SU-DHL-6 (cell line): ENCODE data around the gene VSTM1.

Experiments used
- H2AFZ ChIP-seq: fragments of 200-600 bp; sonication (generic); 2 replicates; pipeline ENCODE4 v1.6.1; 2014; ENCODE audit warnings: low read depth, mild to moderate bottlenecking, moderate library complexity, mixed read lengths, antibody characterized with exemption, low read length; ENCODE audit not compliant: severe bottlenecking
- H3F3A ChIP-seq: fragments of 200-600 bp; shearing (Covaris generic); 2 replicates; pipeline ENCODE4 v1.6.0; 2016; ENCODE audit warnings: antibody characterized with exemption, mild to moderate bottlenecking; ENCODE audit not compliant: insufficient read depth
- H3K27ac ChIP-seq: fragments of 200-600 bp; sonication (generic); 2 replicates; pipeline ENCODE4 v1.5.1; 2016; ENCODE audit warnings: low read depth, mild to moderate bottlenecking, low read length, moderate library complexity, mixed read lengths
- H3K27me3 ChIP-seq: fragments of 200-600 bp; sonication (generic), shearing (Covaris generic); 2 replicates; pipeline ENCODE4 v1.6.0; 2014; ENCODE audit warnings: mild to moderate bottlenecking, low read length
- H3K36me3 ChIP-seq: fragments of 200-600 bp; sonication (generic); 2 replicates; pipeline ENCODE4 v1.6.1; 2014; ENCODE audit warnings: mild to moderate bottlenecking, low read length, mixed read lengths
- H3K4me2 ChIP-seq: fragments of 300-600, 200-600 bp; shearing (Covaris generic), sonication (generic); 2 replicates; pipeline ENCODE4 v1.6.0; 2014; ENCODE audit warnings: low read length, low read depth, mild to moderate bottlenecking; ENCODE audit not compliant: poor library complexity, severe bottlenecking
- H3K4me3 ChIP-seq: fragments of 200-600 bp; sonication (generic); 2 replicates; pipeline ENCODE4 v1.5.1; 2014; ENCODE audit warnings: antibody characterized with exemption, low read length, mild to moderate bottlenecking, mixed read lengths; ENCODE audit not compliant: insufficient read depth, poor library complexity, severe bottlenecking
- H3K79me2 ChIP-seq: fragments of 200-600 bp; sonication (generic); 2 replicates; pipeline ENCODE4 v1.6.1; 2014; ENCODE audit warnings: mild to moderate bottlenecking, low read length, moderate library complexity; ENCODE audit not compliant: insufficient read depth
- H3K9ac ChIP-seq: fragments of 200-600 bp; sonication (generic); 2 replicates; pipeline ENCODE4 v1.7.0; 2014; ENCODE audit warnings: mild to moderate bottlenecking, low read length
- H3K9me2 ChIP-seq: fragments of 200-600 bp; sonication (generic); replicated peaks from 2 replicates; pipeline ENCODE4 v1.6.1; 2014; ENCODE audit warnings: low read length; ENCODE audit not compliant: insufficient read depth
- H3K9me3 ChIP-seq: fragments of 200-600 bp; sonication (generic); 2 replicates; pipeline ENCODE4 v1.6.1; 2014; ENCODE audit warnings: low read length, mixed read lengths; ENCODE audit not compliant: insufficient read depth
- H4K20me1 ChIP-seq: fragments of 200-600 bp; sonication (generic); 2 replicates; pipeline ENCODE4 v1.6.1; 2014; ENCODE audit warnings: low read depth, mild to moderate bottlenecking, antibody characterized with exemption, low read length, moderate library complexity, mixed read lengths
- CTCF ChIP-seq: fragments of 200-600 bp; sonication (generic); IDR thresholded peaks from one replicate; pipeline ENCODE4 v1.5.1; 2017; ENCODE audit warnings: antibody characterized with exemption, mild to moderate bottlenecking, low read length, moderate library complexity; ENCODE audit not compliant: insufficient read depth, poor library complexity, severe bottlenecking
- EZH2phosphoT487 ChIP-seq: fragments of 200-600 bp; sonication (generic), shearing (Covaris generic); conservative IDR thresholded peaks from 2 replicates; pipeline ENCODE4 v1.6.1; 2018; ENCODE audit warnings: mild to moderate bottlenecking, antibody characterized with exemption, low read length, moderate library complexity, mixed read lengths

VSTM1 gene

GRCh38 chr19:54001496-54001895, 62.2 kb downstream of the VSTM1 start:
- H3K27ac ChIP-seq, result no peak overlapping the region
- H2AFZ ChIP-seq, result no peak overlapping the region
- no peak overlapping the region for H3K9ac ChIP-seq
- H3K36me3 ChIP-seq, result no peaks in the 10 kb centered on the region
- TF ChIP-seq CTCF, result no peak
- H4K20me1 ChIP-seq, result no peaks in the 10 kb centered on the region
- no peaks in the 10 kb centered on the region for H3F3A ChIP-seq
- no peaks in the 10 kb centered on the region for H3K27me3 ChIP-seq
- H3K4me3 ChIP-seq, result no peak overlapping the region
- H3K9me3 ChIP-seq, result no peaks in the 10 kb centered on the region
- H3K9me2 ChIP-seq, result no peaks in the 10 kb centered on the region
- no peaks in the 10 kb centered on the region for H3K79me2 ChIP-seq
- no peak overlapping the region for H3K4me2 ChIP-seq

DNA sequence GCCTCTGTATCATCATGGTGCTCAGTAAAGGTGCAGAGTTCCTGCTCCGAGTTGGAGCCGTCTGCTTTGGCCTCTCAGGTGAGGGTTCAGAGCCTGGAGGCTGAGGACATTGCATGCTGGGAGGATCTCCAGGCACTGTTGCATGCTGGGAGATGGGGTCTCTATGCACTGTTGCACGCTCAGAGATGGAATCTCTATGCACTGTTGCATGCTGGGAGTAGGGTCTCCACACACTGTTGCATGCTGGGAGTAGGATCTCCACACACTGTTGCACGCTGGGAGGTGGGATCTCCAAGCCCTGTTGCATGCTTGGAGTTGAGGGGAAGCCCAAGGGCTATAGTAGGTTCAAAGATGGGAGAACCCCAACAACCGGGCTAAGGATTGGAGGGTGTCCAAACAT, 64.0 kb downstream of the VSTM1 start:
- no peaks in the 10 kb centered on the region for H3F3A ChIP-seq

GRCh38 chr19:53998223-53998622, 65.5 kb downstream of the VSTM1 start:
- no peak for TF ChIP-seq CTCF
- TF ChIP-seq EZH2phosphoT487, result no peak
- no peaks in the 10 kb centered on the region for H3K9me2 ChIP-seq
- no peaks in the 10 kb centered on the region for H3K27me3 ChIP-seq
- no peaks in the 10 kb centered on the region for H3F3A ChIP-seq
- no peak overlapping the region for H3K4me3 ChIP-seq
- no peak overlapping the region for H3K9ac ChIP-seq
- H3K79me2 ChIP-seq, result no peaks in the 10 kb centered on the region
- H3K9me3 ChIP-seq, result no peaks in the 10 kb centered on the region
- no peaks in the 10 kb centered on the region for H3K36me3 ChIP-seq
- H4K20me1 ChIP-seq, result no peaks in the 10 kb centered on the region
- H3K27ac ChIP-seq, result no peak overlapping the region
- H2AFZ ChIP-seq, result no peak overlapping the region
- H3K4me2 ChIP-seq, result no peak overlapping the region

More for the DNA sequence above, 64.0 kb downstream of the VSTM1 start:
- TF ChIP-seq CTCF, result no peak
- no peak for TF ChIP-seq EZH2phosphoT487
- H3K27ac ChIP-seq, result no peak overlapping the region
- no peak overlapping the region for H2AFZ ChIP-seq
- H3K27me3 ChIP-seq, result no peaks in the 10 kb centered on the region
- H3K9ac ChIP-seq, result no peak overlapping the region
- H4K20me1 ChIP-seq, result no peaks in the 10 kb centered on the region
- H3K79me2 ChIP-seq, result no peaks in the 10 kb centered on the region
- no peaks in the 10 kb centered on the region for H3K9me2 ChIP-seq
- H3K4me2 ChIP-seq, result no peak overlapping the region
- no peak overlapping the region for H3K4me3 ChIP-seq
- no peaks in the 10 kb centered on the region for H3K36me3 ChIP-seq
- no peaks in the 10 kb centered on the region for H3K9me3 ChIP-seq

GRCh38 chr19:53994811-53995210, 68.9 kb downstream of the VSTM1 start:
- TF ChIP-seq EZH2phosphoT487 (no peak), CTCF (no peak)
- Histone ChIP-seq H3K4me2 (no peak overlapping the region), H3K27me3 (no peaks in the 10 kb centered on the region), H3K79me2 (no peaks in the 10 kb centered on the region), H3K27ac (no peak overlapping the region), H3K9me3 (no peaks in the 10 kb centered on the region), H3F3A (no peaks in the 10 kb centered on the region), H3K9ac (no peak overlapping the region), H2AFZ (no peak overlapping the region), H3K4me3 (no peak overlapping the region), H3K36me3 (no peaks in the 10 kb centered on the region), H4K20me1 (no peaks in the 10 kb centered on the region), H3K9me2 (no peaks in the 10 kb centered on the region)
